ENCODE measurements around the gene METAP2.

GRCh38 chr12:95538656-95539055, 64.7 kb downstream of the METAP2 start:
- no peak for TF ChIP-seq ZSCAN23 (tag by site-specific recombination; IDR thresholded peaks at IDR 0.05)
- TF ChIP-seq SP2 (tag by site-specific recombination; IDR thresholded peaks at IDR 0.05), result no peak
- TF ChIP-seq TCF7L2 (IDR thresholded peaks at IDR 0.05; ENCODE audit: borderline replicate concordance, low read depth, low read length), result no peak
- TF ChIP-seq ZNF449 (tag by site-specific recombination; IDR thresholded peaks at IDR 0.05), result no peak
- no peak for TF ChIP-seq CTCF (tag by site-specific recombination; IDR thresholded peaks at IDR 0.05)
- TF ChIP-seq ZNF362 (tag by site-specific recombination; IDR thresholded peaks at IDR 0.05), result no peak
- no peak for TF ChIP-seq ZBTB7A (tag by site-specific recombination; IDR thresholded peaks at IDR 0.05; ENCODE audit: low read depth)
- TF ChIP-seq MYNN (tag by site-specific recombination; IDR thresholded peaks at IDR 0.05; ENCODE audit: borderline replicate concordance), result no peak
- no peak for TF ChIP-seq ZNF274 (IDR thresholded peaks at IDR 0.05; ENCODE audit: low read length)
- no peak for TF ChIP-seq ZNF274 (tag by site-specific recombination; IDR thresholded peaks at IDR 0.05; ENCODE audit: borderline replicate concordance)
- no peak for TF ChIP-seq HIC1 (tag by site-specific recombination; IDR thresholded peaks at IDR 0.05)
- TF ChIP-seq ZNF391 (tag by site-specific recombination; IDR thresholded peaks at IDR 0.05; ENCODE audit: borderline replicate concordance, low read depth), result no peak
- no peak for TF ChIP-seq YY1 (tag by site-specific recombination; IDR thresholded peaks at IDR 0.05)
- no peak for TF ChIP-seq ZNF707 (tag by site-specific recombination; IDR thresholded peaks at IDR 0.05)
- TF ChIP-seq ZBTB10 (tag by site-specific recombination; IDR thresholded peaks at IDR 0.05), result no peak

Measured in HEK293 (cell line).